ENCODE data around the gene DAPK2. TPM values are rescaled to one million over a fixed set of nuclear protein-coding genes. Genes with fewer than 3 reads are reported as not detected.

DAPK2 gene
- total RNA-seq, 4 donors from 2014 or later, result 64.6 to 189 (median 125) TPM

DNA sequence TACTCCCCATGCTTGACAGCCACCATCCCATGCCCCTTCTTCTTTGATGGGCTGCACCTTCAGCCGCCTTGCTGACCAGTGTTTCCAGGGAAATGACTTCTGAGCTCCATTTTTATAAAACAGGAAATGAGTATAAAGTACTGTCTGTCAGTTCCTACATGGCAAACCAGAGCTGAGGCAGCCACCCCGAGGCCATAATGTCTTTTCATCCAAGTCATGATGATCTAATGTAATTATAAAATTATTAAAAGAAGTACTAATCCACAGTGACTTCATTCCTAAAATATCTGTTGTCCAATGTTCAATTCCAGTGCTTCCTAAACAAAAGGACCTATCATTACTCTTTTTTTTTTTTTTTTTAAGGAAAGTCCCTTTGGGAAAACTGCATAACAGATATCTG, 137.3 kb downstream of the DAPK2 start:
- no peaks in the 10 kb centered on the region for H3K27me3 ChIP-seq
- H3K9me3 ChIP-seq, result no peaks in the 10 kb centered on the region
- no peak for DNase-seq
- H3K36me3 ChIP-seq, result peaks cover 0 to 15% (median 0%) of the 10 kb centered on the region in 3 donors
- peaks cover 0 to 14% (median 2%) of the 10 kb centered on the region in 4 donors for H3K4me1 ChIP-seq
- H3K27ac ChIP-seq, result no peak overlapping the region
- no peak for TF ChIP-seq CTCF (IDR thresholded peaks at IDR 0.05)
- TF ChIP-seq POLR2A (IDR thresholded peaks at IDR 0.05), result no peak
- H3K4me3 ChIP-seq, result no peak overlapping the region

- peaks cover 0 to 15% (median 0%) of the 10 kb centered on the region in 3 donors for H3K36me3 ChIP-seq
- no peak overlapping the region for H3K27ac ChIP-seq
- no peak for DNase-seq
- no peaks in the 10 kb centered on the region for H3K9me3 ChIP-seq
- no peak overlapping the region for H3K4me3 ChIP-seq
- no peaks in the 10 kb centered on the region for H3K27me3 ChIP-seq
- peaks cover 0 to 14% (median 2%) of the 10 kb centered on the region in 4 donors for H3K4me1 ChIP-seq
- TF ChIP-seq POLR2A (IDR thresholded peaks at IDR 0.05), result no peak
Measured at GRCh38 chr15:63908281-63908680, 138.0 kb downstream of the DAPK2 start.

DNA sequence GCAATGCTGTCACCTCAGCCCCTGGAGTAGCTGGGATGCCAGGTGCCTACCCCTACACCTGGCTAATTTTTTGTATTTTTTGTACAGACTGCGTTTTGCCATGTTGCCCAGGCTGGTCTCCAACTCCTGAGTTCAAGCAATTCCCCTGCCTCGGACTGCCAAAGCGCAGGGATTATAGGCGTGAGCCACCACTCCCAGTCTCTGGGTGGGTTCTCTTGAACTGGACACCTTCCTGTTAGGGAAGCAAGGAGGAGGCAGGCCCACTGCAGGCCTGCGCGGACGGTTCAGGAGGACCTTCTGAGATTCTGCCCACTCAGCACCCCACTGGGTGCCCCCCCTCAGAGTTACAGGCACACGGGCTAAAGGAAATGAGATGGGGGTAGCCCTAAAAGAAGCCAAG, 138.8 kb downstream of the DAPK2 start:
- H3K36me3 ChIP-seq, result peaks cover 0 to 15% (median 0%) of the 10 kb centered on the region in 3 donors
- peaks cover 0 to 14% (median 2%) of the 10 kb centered on the region in 4 donors for H3K4me1 ChIP-seq
- H3K9me3 ChIP-seq, result no peaks in the 10 kb centered on the region
- no peak for TF ChIP-seq CTCF (IDR thresholded peaks at IDR 0.05)
- no peak for TF ChIP-seq POLR2A (IDR thresholded peaks at IDR 0.05)
- H3K27me3 ChIP-seq, result no peaks in the 10 kb centered on the region
- DNase-seq, result no peak
- no peak overlapping the region for H3K27ac ChIP-seq
- H3K4me3 ChIP-seq, result no peak overlapping the region

DNA sequence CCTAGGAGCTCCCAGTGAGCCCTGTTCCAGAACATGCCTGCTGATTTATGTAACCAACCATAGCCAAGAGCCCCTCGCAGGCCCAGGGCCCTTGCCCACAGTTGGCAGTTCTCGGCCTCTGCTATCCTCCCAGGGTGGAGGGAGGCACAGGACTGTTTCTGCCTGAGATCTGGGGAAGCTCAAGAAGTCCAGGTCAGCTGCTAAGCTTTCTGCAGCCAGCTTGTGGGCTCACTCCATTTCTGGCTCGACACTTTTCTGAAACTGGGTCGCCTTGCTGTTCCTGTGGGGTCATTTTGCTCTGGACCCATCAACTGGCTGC, 140.1 kb downstream of the DAPK2 start:
- Histone ChIP-seq H3K4me3 (no peak overlapping the region), H3K4me1 (peaks cover 0 to 14% (median 2%) of the 10 kb centered on the region in 4 donors), H3K27ac (peak overlapping the region in 3 of 4 donors; percentile 41 to 54 (median 42)), H3K27me3 (no peaks in the 10 kb centered on the region), H3K9me3 (no peaks in the 10 kb centered on the region), H3K36me3 (peaks cover 0 to 15% (median 0%) of the 10 kb centered on the region in 3 donors)
- TF ChIP-seq POLR2A (IDR thresholded peaks at IDR 0.05), result no peak
- no peak for TF ChIP-seq CTCF (IDR thresholded peaks at IDR 0.05)
- no peak for DNase-seq

- Histone ChIP-seq H3K4me1 (peaks cover 0 to 14% (median 2%) of the 10 kb centered on the region in 4 donors), H3K27ac (peak overlapping the region in 3 of 4 donors; percentile 41 to 54 (median 42)), H3K36me3 (peaks cover 0 to 15% (median 0%) of the 10 kb centered on the region in 3 donors), H3K9me3 (no peaks in the 10 kb centered on the region), H3K27me3 (no peaks in the 10 kb centered on the region), H3K4me3 (no peak overlapping the region)
- DNase-seq, result no peak
- no peak for TF ChIP-seq CTCF (IDR thresholded peaks at IDR 0.05)
- no peak for TF ChIP-seq POLR2A (IDR thresholded peaks at IDR 0.05)
Measured at GRCh38 chr15:63905558-63906265, 140.6 kb downstream of the DAPK2 start.

DNA sequence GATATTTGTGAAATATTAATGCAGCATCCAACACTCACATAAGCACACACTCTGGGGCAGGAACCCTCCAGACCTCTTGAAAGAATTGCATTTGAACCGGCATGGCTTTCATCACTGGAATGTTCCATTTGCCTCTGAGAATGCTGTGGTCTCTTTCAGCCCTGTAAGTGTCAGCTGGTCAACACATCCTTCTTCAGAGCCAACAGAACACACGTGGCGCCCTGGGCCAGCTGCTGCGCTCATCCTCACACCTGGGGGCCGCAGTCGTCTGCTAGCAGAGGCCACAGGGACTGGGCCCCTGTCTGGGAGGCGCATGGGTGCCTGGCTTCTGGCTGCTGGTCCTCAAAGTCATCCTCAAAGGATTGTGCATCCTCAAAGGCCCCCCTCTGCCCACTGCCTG, 141.2 kb downstream of the DAPK2 start:
- no peak overlapping the region for H3K4me3 ChIP-seq
- H3K4me1 ChIP-seq, result peaks cover 0 to 11% (median 2%) of the 10 kb centered on the region in 4 donors
- DNase-seq, result no peak
- no peak overlapping the region for H3K27ac ChIP-seq
- no peaks in the 10 kb centered on the region for H3K27me3 ChIP-seq
- H3K9me3 ChIP-seq, result no peaks in the 10 kb centered on the region
- TF ChIP-seq CTCF (IDR thresholded peaks at IDR 0.05) (no peak), POLR2A (IDR thresholded peaks at IDR 0.05) (no peak)
- H3K36me3 ChIP-seq, result peaks cover 0 to 15% (median 0%) of the 10 kb centered on the region in 3 donors

Data from Peyer's patch (tissue), 4 donors.